Astrocyte of the hippocampus (primary cell): ENCODE data around the gene GFAP.
"Not testable (repeated sequence)": the region's sequence is repeated elsewhere in the genome, so short reads cannot be mapped to it uniquely, and the experiment has no call there.

ENCODE experiments used
- DNase-seq: peaks from one replicate; pipeline ENCODE4 v3.0.0; 2011; ENCODE audit warnings: low read depth, low spot score

GFAP gene

GRCh38 chr17:44915321-44915726 is at the start of gene GFAP:
Gene GFAP, minus strand, starts transcription at chr17:44915500. Its CDS starts 14 bp downstream, at chr17:44915486.
- no peak for DNase-seq

DNA sequence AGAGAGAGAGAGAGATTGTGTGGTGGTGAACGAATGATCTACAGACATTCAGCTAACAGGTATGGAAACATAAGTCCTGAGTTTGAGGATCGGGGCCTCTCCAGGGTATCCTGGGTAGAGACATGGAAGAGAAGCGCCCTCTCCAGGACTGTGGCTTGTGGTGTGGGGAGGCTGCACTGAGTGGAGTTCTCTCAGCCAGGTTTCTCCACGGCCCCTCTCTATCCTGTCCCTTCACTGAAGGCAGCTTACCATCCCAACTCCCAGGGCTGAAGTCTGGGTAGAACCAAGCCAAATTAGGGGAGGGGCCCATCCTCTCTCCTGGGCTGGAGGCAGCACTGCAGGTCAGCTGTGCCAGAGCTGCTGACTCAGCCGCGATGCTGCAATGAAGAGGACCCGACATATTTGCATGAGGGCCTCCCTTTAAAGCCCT is 46.6 kb upstream of the GFAP start:
- peak; percentile 29 for DNase-seq

GRCh38 chr17:44960691-44961090 is 45.4 kb upstream of the GFAP start:
- DNase-seq, result peak; percentile 26

DNA sequence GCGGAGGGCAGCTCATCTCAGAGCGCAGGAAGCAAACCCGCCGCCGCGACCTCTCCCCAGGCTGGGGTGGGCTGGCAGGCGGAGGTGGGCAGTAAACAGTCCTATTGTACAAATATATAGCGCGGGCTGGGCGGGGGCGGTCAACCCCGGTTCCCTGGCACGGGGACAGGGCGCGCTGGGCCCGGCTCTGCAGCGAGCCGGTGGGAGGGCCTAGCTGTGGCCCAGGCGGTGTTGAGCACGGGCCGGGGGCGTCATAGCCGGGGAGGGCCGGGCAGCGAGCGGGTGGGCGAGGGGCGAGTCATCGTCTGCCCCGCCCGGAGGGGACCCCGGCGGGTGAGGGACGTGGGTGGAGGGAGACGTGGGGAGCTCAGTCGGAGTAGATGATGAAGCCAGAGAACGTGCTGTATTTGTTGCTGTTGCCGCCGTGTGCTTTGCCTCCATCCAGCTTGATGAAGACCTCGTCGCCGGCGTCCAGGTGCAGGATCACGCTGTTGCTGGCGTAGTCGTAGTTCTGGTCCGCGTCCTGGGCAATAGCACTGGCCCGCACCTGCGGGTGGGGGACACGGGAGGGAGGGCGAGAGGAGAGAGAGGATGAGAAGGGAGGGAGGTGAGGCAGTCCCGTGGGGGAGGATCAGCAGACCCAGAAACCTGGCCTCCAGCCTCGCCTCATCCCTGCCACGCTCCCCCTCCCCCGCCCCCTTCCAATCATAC is 44.7 kb upstream of the GFAP start:
- peak; percentile 25 for DNase-seq

- no peak for DNase-seq
These were observed 42.0 kb upstream of the GFAP start for GRCh38 chr17:44956998-44957981.

DNA sequence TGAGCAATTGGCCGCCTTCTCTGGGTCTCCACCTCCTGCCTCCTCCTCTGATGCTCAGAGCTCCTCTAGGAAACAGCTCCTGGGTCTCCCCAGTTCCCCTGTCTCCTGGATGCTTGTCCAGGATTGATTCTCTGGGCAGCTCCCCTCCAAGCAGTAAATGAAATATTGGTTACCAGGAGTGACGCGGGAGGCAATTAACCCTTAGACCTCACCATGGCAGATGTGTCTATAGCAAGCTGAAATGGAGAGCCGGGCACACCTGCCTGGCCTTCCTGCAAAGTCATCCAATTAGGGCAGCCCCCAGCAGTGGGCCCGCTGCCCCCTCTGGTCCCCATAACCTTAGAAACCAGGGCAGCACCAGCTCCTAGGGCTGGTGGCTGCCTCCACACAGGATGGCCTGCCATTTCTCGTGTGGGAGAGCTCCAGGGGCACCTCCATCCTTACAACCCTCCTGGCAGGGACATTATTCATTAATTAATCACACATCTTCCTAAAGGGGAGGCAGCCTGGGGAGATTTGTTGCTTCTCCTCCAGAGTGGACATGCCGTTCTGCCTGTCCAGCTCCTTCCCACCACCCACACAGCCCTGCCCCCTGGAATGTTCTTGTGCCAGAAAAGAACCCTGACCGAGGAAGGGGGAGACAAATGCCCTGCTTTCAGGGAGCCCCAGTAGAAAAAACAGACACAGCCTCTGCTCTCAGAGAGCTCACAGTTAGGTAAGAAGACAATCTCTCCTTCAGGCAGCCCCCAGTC is 40.5 kb upstream of the GFAP start:
- DNase-seq, result no peak

- no peak for DNase-seq
These were observed 37.7 kb upstream of the GFAP start for GRCh38 chr17:44952946-44953475.

DNA sequence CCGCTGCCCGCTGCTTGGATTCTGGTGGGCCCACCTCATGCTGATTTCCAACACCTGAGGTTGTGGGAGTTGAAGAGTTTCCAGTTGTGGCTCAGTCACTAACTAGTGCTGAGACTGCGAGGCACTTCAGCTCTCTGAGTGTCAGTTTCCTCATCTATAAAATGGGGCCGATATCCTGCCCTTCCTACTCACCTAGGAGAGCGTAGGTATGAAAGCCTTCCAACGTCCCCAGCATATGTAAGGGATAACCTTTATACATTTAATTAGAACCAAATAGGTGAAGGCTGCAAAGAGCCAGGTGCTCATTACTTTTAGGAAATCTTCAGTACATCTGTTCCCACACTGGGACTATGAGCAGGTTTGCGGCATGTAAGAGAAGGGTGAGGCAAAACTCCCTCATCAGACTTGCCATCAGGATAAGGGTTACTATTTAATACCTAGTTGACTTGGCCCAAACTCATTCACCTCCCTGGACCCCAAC is 33.1 kb upstream of the GFAP start:
- no peak for DNase-seq

GRCh38 chr17:44947461-44948314 is 32.4 kb upstream of the GFAP start, which contains the start of gene KIF18B:
Gene KIF18B, minus strand, starts transcription at chr17:44947773. Its CDS starts 11,429 bp downstream, at chr17:44936344.
- peak; percentile 96 for DNase-seq

DNA sequence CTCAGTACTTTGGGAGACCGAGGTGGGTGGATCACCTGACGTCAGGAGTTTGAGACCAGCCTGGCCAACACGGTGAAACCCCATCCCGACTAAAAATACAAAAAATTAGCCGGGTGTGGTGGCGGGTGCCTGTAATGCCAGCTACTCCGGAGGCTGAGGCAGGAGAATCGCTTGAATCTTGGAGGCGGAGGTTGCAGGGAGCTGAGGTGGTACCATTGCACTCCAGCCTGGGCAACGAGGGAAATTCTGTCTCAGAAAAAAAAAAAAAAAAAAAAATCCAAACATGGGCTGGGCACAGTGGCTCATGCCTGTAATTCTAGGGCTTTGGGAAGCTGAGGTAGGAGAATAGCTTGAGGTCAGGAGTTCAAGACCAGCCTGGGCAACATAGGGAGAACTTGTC is 30.4 kb upstream of the GFAP start:
- DNase-seq, result not testable (repeated sequence)

DNA sequence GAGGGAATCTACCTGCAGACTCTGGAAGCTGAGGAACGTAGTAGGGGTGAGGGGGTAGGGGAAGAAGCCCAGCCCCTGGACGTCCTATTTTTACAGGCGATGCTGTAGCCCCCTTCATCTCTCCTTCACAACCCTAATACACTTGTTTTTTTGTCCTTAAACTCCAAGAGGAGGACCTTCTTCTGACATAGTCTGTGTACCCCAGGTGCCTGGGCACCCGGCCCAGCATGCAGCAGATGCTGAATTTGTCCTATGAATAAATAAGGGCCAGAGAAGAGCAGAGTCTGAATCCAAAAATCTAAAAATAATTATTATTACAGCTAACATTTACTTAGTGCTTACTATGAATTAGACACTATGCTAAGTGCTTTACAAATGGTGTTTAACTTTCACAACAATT is 27.2 kb upstream of the GFAP start:
- no peak for DNase-seq

GRCh38 chr17:44941712-44942331 is 26.5 kb upstream of the GFAP start:
- peak; percentile 35 for DNase-seq

DNA sequence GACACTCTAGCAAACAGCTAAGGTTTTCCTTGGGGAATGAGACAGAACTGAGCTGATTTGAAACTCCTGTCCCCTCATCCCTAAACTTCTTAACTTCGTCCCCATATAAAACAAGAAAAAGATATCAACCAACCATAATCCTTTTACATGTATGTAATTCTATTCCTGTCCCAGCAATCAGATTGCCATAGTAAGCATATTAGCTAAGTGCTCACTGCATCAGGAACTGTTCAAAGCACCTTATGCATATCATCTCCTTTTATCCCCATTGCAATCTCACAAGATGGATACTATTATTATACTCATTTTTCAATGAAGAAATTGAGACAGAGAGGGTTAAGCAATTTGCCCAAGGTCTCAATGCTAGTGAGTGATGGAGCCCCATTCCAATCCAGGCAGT is 25.5 kb upstream of the GFAP start:
- no peak for DNase-seq

DNA sequence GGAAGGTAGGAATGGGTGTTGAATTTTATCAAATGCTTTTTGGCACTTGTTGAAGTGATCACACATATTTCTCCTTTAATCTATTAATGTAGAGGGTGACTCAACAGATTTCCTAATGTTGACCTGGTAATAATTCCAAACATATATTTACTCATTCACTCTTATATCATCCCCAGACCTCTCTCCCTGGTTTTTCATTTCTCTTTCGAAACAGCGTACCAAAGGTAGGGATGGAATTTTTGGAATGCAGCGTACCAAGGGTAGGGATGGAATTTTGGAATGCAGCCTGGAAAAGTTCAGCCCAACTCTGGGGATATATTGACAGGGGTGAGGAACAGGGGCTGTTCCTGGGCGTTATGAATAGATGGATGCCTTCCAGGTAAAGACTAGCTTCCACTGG is 25.0 kb upstream of the GFAP start:
- peak; percentile 84 for DNase-seq

GRCh38 chr17:44935116-44935515 is 19.8 kb upstream of the GFAP start:
- no peak for DNase-seq

GRCh38 chr17:44934745-44935105 is 19.4 kb upstream of the GFAP start:
- no peak for DNase-seq

DNA sequence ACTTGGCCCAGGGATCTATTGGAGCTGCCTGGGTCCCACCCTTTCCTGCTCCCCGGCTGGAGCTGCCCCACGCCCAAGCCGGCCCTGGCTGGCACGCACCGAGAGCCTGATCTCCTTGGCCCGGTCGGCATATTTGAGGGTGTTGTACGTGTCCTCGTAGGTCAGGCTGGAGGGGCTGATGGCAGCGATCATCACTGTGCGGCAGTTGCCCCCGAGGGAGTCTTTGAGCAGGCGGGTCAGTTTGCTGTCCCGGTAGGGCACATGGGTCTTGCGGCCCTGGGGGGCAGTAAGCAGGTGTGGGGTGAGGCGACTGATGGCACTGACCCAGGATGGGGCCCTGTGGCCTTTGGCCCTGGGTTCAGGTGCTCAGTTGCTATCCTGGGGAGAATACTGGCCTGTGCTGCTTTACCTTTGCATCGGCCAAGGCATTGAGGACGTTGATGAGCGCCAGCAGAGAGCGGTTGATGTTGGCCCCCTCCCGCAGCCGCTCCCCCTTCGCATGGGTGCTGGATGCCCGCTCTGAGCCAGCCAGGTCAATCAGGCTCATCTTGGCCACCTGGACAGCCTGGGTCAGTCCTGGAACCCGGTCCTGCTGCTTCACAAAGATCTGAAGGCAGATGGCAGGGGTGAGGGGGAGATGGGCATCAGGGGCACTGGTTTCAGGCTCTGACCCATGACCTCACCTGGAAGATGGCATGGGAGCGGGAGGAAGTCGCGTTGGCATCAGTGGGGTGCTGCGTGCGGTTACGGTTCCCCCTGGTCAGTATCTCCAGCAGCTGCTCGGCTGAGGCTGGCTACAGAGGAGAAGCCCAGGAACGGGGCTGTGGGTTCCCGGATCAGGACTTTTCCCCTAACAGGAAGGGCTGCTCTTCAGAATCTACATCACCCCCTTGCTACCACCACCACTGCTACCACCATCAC is 18.8 kb upstream of the GFAP start:
- no peak for DNase-seq

- no peak for DNase-seq
These were observed 17.4 kb upstream of the GFAP start for GRCh38 chr17:44932787-44933097.
